NCI-H524 (cell line): Measurements from ENCODE around the gene PCSK6.

Experiments
- DNase-seq, 2 experiments: peaks; one replicate each; lab custom pipeline; 2025; lab: John Stamatoyannopoulos, UW

Gene PCSK6

DNA sequence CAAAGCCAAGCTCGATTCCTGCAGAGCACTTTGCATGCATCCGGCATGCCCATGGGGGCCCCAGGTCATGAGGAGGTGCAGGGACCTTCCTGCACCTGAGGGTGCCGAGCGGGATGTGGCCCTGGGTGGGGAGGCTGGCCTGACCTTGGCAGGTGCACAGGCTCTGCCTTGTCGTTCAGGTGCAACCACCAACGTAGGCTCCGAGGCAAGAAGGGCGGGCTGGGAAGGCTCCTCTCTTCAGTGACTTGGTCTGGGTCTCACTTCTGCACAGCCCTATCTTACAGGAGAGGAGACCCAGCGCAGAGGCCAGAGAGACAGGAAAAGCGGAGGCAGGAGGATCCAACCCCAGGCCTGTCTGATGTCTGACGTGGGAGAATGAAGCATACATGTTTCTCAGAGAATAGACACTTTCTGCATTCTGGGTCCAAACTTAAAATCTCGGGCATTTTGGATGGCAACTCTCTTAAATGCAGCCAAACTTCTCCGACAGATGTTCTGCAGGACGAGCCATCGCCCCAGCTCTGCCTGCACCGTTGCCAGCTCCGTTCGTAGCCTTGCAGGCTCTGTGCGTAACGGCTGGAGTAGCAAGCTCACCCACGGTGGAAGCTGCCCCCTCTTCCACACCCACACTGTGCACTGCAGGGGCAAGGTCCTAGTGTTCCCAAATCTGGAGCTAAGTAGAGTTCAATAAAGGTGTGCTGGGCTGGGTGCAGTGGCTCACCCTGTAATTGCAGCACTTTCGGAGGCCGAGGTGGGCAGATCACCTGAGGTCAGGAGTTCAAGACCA, 133.6 kb downstream of the PCSK6 start:
- no peak for DNase-seq

DNA sequence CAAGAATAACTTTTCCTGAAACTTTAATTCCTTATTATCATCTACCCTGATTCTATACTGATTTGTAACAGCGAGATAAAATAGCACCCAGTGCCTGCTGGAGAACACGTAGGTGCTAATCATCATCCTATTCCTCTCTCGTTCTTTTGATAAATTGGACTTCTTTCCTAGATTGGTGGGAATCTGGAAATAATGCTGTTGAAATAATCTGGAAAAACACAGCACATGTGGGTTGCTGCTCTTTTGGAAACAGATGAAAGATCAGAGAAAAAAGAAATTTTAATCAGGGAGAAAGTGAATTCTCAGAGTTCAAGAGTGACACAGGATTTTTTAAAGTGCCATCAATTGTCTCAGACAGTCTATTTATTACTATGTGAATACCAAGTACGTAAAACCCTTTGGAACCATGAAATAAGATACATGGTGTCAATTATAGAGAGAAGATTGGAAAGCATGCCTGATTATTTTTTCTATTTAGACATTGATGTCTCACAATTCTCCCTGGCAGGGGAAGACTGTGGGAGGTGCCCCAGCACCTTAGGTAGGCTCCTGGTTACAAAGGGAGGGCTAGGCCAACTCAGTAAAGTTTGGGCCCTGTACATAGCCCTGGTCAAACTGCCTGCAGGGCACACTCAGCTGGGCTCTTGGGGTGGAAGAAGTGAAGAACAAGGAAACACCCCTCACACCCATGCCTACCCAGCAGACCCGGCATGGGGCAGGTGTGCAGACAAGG, 134.4 kb downstream of the PCSK6 start:
- no peak for DNase-seq

DNA sequence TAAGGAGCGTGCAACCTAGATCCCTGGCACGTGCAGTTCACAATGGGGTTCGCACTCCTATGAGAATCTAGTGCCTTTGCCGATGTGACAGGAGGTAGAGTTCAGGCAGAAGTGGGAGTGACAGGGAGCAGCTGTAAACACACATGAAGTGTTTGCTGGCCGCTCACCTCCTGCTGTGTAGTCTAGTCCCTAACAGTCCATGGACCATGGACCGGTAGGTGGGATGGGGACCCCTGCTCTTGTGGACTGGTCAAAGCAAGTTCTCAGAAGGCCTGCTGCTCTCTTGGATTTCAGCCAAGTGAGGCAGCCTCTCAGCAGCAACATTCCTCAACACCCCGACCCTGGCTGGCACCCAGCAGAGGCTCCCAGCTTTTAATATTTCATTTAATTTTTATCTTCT, 136.3 kb downstream of the PCSK6 start:
- no peak for DNase-seq

DNA sequence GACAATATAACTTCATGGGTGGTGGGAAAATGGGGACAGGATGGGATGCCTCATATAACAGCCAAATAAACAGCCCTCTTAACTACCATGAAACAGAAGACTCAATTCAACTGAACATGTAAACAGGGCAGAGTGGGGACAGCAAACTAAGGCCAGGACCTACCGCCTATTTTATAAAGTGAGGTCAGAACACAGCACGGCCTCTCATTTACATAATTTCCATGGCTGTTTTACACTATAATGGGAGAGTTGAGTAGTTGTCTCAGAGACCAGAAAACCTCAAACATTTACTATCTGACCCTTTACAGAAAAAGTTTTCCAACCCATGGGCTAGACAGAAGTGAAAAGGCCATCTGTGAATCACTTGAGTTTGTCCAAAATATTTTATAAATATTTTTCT, 137.8 kb downstream of the PCSK6 start:
- DNase-seq: no peak

DNA sequence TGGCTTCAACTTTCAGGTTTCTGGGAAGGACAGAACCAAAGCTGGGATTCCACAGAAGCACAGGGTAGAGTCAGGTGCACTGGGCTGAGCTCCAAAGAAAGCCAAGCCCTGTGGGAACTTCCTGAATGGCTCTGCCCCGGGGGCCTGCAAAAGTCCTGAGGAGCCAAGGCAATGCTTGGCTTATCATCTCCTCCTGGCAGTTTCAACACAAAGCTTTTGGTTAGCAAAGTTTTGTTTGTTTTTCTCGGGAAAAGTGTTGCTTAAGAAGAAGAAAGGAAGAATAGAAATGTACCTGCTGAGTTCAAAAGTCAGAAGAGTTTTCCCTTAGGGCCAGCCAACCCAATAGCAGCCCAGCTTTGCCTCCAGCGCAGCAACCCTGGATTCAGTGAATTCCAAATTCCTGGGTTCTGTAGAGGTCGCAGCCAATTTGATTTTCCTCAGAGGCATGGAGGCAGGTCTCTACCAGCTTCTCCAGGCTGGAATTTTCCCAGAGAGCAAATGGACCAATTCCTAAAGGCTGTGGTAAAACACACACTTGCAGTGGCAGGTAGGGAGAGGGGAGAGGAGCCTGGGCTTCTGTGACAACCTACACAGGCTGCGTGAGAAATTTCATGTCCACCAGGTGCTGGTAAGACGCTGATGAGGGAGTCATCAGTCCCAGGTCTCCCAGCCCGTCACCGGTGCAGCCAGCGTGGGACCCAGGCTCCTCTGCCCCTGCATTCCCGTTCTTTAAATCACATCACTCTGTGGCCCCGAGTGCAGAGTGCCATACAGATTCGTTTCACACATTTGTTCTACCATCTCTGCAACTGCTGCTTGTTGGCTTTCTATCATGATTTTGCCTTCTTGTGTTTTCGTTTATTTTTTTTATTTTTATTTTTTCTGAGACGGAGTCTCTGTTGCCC, 140.2 kb downstream of the PCSK6 start:
- no peak for DNase-seq

DNA sequence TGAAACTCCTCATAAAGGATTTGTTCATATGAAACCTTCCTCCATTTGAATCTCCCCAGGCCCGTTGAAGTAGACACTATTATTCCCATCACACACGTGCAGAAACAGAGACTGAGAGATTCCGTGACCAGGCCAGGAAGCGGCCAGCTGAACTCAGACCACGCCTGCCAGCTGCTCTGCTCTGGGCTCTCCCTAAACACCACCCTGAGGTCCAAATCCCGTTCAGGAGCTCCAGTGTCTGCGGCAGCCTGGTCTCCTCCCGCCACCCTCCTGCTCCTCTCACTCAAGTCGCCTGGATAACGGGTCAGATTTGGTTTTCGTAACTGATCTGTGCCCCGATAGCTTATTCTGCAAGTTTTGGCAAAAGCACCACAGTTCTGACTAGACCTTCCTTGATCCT, 140.9 kb downstream of the PCSK6 start:
- DNase-seq: no peak

DNA sequence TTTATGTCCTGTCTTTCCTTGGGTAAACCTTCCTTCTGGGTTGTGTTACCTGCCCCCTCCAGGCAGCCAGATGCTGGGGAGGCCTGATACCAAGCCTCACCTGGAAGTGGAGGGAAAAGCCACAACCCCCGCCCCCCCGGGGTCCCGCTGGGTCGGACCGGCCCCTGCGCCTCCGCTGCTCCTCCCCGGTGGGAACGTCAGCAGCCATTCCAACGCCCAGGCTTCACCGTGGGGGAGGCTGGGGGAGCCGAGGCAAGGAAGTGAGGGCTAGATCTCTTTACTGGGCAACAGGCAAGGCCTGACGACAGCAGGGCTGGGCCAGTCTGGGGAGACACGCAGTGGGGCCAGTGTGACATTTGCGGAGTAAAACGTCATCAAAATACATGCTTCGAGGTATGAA, 141.5 kb downstream of the PCSK6 start:
- no peak for DNase-seq

DNA sequence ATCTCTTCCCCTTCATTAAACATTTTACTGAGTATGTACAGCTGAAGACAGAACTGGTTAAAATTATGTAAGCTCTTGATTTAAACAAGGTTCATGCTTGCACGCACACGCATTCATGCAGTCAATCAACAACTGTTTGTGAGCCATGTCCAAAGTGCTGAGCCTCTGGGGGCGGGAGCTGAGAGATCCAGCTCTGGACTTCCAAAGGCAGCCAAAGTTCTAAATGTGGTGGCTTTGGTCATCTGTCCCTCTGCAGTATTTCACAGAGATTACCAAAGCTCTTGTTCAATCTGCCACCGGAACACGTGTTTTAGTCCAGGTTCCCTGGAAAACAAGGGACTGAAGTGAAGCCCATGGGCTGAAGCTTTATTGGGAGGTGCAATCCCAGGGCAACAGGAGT, 142.1 kb downstream of the PCSK6 start:
- DNase-seq: no peak

DNA sequence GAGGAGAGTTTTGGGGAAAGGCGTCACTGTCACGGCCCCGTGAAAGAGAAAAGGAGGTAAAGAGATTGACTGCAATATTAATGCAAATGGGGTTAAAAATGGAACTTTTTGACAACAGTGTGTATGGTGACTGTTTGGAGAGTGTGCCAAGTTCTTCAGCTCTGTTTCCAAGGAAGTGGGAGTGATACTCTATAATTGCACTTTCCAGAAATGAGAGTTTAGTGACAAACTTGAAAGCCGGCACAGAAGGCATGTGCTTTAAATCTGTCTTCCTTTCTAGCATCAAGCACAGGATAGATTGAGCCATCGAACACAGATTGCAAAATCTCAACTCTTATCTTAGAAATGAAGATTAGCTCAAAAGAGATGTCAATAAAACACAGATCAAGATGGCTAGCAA, 142.6 kb downstream of the PCSK6 start:
- DNase-seq: no peak

DNA sequence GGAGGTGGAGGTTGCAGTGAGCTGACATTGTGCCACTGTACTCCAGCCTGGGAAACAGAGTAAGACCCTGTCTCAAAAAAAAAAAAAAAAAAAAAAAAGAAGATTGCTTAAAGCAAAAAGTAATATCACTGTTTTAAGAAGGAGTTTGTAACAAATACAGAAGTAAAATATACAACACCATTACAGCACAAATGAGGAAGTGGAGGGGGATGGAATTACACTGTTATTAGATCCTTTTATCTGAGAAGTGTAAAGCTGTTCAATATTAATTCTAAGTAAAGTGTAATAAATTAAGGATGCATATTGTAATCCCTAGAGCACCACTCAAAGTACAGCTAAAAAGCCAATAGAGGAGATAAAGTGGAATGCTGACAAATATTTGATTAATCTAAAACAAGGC, 147.5 kb downstream of the PCSK6 start:
- DNase-seq: no peak

DNA sequence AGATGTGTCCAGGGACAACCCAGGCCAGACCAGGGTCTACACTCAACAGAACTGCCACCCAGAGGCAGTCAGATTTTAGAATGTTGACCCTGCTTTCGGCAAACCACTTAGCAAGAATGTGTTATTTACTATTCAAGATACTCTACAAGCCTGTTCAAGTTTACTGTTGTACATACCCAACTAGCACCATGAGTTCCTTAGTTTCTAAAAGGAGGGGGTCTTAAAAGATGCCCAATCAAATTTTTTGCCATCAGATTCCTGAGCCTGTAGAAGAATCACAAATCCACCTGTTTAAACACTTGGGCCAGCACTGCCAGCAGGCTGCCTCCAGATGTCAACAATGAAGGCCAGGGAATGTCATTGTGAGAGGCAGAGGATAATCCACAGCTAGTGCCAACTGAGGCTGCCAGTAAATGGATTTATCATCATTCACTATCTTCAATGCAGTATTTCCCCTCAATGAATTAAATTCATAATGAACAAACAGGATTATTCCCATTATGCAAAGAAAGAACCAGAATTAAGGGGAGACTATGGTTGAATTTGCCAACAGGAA, 150.9 kb downstream of the PCSK6 start:
- peak in 1 of 2 experiments; percentile 33 for DNase-seq

DNA sequence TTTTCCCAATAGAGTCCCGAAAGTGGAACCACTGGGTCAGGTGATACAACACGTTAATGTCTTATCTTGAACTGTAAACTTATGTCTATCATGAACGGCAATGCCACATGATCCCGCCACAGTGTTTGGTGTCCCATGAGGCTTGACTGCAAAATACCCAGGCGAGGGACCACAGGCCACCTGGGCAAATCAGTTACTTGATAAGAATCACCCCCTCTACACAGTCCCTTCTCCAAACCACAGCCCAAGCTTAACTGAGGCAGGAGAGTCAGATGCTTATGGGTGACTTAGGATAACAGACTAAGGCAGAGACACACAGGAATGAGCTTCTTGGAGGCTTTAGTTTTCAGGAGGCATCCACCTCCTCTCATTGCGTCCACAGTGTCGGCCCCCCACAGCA, 151.5 kb downstream of the PCSK6 start:
- DNase-seq: no peak

DNA sequence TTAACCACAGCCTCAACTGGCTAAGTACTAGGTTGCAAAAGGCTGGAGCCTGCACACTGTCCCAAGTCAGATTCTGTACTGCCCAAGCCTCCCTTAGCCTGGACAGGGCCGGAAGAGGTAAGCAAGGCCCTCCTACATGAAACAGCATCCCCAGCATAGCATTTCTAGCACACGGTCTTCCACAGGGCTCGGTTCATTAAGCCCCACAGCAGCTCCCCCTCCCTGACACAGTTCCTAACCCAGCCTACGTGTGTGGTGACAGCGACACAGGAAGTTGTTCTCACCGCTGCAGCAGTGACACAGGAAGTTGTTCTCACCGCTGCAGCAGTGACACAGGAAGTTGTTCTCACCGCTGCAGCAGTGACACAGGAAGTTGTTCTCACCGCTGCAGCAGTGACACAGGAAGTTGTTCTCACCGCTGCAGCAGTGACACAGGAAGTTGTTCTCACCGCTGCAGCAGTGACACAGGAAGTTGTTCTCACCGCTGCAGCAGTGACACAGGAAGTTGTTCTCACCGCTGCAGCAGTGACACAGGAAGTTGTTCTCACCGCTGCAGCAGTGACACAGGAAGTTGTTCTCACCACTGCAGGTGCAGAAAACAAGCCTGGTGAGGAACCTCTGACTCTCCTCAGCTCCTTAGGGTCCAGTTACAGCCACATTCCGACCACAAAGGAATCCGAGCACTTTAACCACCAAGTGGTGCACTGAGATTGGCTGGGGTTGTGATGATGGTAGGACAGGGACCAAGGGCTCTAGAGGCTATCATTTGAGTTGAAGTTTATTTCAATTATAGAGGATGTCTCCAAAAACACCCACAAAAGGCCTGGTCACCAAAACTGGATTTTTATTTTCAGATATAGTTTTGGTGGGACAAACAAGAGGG, 155.4 kb downstream of the PCSK6 start:
- peak in 1 of 2 experiments; percentile 31 for DNase-seq

DNA sequence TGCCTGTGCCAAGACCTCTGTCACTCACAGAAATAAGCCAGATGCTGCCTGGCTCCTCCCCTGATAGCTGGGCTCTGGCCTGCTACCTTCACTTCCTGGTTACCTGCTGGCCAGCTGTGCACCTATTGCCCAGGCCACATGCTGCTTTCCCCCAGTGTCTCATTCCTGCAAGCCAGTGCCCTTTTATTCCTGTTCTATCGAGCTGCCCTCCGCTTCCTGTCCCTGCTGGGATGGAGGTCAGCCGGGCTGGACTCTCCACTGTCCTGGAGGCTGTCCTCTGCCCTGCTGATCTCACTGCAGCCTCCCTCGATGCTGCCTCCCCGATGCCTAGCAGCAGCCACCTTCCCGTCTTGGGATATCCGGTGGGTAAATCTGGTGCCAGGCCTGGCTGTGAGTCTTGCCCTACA, 157.4 kb downstream of the PCSK6 start:
- DNase-seq: no peak

DNA sequence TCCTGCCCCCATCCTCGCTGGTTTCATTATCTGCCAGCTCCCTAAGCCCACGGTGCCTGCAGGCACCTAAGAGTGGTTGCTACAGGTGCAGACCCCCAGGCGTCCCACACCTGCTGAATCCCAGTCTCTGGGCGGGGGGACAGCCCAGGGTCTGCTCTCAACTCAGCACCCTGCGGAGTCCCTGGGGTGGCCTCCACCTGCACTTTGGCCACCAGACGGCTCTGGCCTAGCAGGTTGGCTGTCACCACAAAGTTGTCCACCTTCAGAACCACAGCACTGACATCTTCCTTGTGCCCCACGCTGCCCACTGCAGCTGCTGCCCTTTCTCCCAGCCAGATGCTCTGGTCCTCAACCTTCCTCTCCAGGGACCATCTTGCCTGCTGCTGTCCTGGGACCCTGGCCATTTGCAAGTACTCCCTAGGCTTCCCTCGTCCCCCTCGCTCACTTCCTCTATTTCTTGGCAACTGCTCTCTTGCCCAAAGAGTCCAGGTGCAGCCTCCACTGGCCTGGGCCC, 159.6 kb downstream of the PCSK6 start:
- DNase-seq: no peak

DNA sequence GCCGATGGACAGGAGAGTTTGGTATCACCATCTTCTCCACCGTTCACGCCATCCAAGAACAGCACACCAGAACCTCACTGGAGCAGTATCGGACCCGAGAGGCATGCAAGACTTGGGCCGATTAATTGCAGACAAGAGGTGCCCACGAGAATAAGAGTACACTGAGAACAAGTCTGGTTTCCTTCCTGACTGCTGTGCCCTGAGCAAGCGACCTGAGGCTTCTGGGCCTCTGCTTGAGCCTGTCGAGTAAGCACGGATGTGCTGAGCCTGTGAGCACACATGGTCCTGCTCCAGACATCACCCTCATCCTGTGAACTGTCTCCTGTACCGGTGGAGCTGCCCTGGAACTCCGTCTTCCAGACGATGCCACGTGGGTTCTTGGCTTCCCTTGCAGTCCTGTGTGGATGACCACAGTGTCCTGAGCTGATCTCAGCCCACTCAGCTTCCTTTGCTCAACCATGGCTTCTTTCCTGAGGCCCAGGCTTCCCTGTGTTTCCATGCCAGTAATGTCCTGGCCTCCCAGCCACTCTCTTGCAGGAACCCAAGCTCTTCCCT, 160.1 kb downstream of the PCSK6 start:
- DNase-seq: no peak

DNA sequence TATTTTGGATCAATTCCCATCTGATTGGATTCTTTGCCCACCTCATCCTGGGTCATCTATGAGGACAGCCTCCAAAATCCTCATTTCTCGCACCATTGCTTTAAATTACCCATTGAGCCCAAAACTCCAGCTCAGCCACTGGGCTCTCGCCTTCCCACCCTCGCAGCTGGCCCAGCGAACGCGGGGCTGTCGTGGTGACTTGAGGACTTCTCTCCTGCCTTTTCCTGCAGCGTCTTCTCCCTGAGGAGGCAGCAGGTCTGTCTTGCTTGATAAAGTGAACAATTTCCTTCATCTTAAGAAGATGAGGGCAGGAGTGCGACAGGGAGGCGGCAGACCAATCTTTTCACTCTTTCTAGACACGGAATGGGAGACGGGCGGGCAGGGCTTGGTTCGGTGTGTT, 161.5 kb downstream of the PCSK6 start:
- DNase-seq: no peak

DNA sequence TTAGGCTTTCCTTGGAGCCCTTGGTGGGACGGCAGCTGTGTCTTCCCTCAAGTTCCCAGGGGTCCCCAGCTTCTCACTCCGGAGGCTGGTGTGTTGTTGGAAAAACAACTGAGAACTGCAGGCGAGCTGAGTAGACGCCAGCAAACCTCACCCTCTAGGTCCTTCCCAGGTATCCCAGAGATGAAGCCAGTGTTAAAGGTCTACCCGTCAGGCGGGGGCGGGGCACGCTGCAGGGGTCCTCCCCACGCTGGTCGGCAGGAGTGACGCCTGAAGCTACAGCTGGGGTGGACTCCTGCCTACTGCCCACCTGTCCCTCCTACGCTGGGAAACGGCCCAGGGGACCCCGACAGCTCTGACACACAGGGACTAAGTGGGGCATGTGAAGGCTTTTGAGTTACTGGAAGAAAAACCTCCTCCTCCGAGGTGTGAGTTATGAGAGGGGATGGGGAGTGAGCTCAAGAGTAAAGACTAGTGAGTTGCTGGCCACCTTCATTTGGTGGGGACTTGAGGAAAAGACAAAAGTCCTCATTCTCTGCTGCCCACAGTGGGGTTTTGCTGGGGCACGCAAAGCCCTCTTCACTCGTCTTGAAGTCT, 162.3 kb downstream of the PCSK6 start:
- DNase-seq: no peak

DNA sequence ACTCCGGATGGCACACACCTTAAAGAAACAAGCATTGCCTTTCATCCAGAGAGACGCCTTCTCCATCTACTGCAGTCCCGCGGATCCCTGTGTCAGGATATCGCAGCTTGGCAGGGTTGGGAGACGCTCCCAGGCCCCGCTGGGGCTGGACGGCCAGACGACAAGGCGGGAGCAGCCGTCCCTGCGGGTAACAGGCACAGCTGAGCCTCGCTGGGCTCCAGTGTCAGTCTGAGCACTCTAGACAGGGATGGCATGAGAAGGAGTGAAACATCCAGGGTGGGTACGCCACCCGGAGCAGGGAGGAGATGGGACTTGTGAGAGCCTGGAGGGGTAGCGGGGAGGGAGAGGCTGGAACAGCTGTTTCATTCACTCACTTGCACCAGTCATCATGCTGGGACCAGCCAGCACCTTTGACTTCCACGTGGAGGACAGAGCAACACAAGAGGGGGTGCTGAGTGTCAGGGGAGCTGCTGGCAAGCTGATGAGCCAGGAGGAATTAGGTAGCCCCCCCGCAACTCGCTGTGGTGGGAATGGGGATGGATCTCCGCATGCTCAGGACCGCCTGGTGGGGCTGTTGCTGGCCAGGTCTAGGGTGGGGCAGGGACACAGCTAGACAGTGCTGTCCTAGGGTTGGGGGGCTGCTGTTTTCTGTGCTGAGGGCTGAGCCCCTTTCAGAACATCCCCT, 162.9 kb downstream of the PCSK6 start:
- no peak for DNase-seq

DNA sequence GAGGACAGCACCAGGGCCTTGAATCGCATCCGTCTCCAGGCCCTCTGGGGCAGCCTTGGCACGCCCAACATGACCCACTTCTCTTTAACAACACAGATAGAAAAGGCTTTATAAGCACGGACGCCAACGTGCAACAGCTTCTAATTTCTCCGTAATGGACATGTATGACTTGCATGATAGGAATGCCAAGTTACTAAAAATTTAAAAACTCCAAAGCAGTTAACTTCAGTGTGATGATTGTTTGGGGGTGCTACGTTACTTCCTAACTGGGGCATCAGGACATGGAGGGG, 163.5 kb downstream of the PCSK6 start:
- DNase-seq: no peak
